Activated CD8-positive, alpha-beta memory T cell treated with anti-CD3 and anti-CD28 coated beads for 4 hours (primary cell): ENCODE data around the gene NEDD1.

Experiments used
- DNase-seq, 2 donors: peaks; one replicate each; pipeline ENCODE4 v3.0.0-alpha.2; 2020; ENCODE audit warnings: low read depth in 2 of 2

NEDD1 gene

DNA sequence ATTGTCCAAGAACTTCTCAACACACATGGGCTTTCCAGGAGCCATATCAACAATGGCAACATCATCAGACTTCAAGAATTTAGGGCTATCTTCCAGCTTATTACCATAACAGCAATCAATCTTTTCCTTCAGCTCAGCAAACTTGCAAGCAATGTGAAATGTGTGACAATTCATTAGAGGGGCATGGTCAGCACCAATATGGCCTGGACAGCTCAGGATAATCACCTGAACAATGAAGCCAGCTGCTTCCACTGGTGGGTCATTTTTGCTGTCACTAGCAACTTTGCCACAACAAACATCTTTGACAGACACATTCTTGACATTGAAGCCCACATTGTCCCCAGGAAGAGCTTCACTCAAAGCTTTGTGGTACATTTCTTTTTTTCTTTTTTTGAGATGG, 5.9 kb upstream of the NEDD1 start:
- no peak for DNase-seq

GRCh38 chr12:96902076-96902475, 5.0 kb upstream of the NEDD1 start:
- DNase-seq = no peak

GRCh38 chr12:96906498-96906848, 584 bp upstream of the NEDD1 start:
- DNase-seq = no peak

DNA sequence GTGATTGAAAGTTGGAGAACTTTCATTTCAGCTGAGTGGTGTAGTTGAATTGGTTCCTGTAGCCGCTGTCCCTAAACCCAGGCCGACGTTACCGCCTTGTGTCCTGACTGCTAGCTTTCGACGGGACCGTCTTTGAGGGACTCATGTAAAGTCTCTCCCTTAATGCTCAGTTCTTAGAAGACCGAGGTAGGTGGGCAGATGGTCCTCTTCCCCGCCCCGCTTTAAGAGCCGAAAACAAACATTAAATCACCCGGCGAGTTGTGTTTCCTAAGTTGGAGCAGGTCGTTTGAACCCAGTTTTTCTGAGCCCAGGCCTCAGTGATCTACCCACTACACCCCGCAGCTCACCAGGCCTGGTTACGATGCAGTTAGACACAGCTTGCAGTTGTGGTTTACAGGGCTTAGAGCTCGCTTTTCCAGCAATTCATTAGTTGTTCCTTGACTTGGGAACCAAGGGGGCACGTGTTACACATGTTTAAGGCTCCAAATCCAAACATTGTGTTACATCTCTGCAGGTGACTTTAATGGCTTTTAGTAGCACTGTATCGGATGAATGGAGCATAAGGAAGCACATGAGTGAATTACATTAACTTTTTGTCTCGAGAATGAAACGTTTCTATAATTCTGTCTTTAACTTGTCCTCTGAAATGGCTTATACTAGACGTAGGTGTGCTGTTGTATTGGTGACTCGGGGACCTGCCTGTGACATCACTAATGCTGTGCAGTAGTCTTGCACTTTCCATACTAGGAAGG, 790 bp downstream of the NEDD1 start:
- DNase-seq = no peak

- DNase-seq = no peak
Measured at GRCh38 chr12:96908423-96908675, 1.3 kb downstream of the NEDD1 start.

- no peak for DNase-seq
Measured at GRCh38 chr12:96912261-96912660, 5.2 kb downstream of the NEDD1 start.

DNA sequence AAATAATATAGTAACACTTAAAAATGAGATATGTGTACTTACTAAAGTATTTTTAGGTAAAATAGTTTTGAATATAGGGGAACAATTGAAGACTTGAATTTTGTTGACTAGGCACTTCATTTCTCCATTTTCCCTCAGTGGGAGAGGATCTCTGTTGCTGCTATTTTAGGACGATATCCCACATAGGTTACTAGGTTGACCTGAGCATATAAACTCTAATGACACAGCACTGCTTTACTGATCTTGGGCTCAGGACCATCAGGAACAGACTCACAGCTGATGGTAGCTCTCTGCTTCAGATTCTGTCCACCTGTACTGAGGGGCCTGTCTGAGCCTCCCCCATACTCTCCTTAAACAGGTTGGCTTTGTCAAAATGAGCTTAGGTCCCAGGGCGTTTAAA, 5.9 kb downstream of the NEDD1 start:
- no peak for DNase-seq

DNA sequence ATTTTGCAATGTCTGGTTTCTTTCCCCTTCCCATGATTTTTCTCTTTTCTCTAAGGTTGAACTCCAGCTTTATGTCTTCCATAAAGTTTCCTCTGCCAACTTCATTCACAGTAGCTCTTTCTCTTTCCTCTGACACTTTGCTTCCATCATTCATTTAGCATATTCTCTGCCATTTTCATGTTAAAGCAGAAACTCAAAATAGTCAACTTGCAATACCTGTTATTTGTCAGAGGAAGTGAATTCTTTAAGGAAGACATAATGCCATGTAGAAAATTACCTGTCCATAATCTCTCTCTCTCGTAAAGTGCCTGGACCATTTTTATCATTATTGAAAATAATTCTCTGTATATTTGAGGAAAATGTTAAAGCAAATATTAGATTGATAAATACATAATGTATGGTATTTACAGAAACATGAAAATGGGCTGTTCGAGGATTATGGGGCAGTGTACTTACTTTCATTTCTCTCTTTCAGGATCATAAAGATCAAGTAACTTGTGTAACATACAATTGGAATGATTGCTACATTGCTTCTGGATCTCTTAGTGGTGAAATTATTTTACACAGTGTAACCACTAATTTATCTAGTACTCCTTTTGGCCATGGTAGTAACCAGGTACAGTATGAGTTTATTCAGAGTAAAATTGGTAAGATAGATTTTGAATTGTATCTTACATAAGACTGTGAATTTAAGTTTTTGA, 12.6 kb downstream of the NEDD1 start:
- no peak for DNase-seq

GRCh38 chr12:96948782-96949181, 41.7 kb downstream of the NEDD1 start:
- DNase-seq = no peak

DNA sequence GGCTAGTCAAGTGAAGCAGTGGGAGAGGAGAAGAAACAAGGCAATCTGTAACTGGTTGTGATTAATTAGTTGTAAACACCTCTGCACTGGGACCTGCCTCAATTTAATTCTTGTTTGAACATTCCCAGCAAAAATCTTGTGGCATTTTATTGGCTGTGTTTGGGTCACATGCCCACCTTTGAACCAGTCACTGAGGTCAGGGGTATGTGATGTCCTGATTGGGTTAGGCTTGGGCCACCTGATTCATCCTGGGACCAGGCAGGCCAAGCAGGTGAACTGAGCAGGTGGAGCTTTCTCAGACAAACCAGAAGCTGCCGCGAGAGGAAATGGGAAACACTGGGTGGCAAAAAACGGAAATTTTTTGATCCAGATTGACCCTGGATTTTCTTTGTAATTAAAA, 72.5 kb downstream of the NEDD1 start:
- DNase-seq = no peak

DNA sequence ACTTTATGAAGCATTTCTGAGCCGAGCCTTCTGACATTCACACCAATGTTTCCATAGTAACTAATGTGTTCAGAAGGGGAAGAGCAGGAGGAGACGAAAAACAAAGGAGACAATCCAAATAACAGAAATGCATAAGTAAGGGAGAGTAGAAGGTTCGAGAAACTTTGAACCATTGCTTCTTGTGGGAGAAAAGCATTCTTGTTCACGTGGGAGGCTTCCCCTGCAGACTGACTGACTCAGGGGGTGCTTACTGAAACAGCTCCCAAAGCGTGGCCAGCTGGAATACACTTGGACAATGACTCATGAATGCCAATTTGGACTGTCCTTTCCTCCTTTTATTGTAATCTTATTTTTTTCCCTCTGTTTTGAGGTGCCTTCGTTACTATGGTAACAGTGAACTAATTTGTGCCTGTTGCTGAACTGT, 73.9 kb downstream of the NEDD1 start:
- DNase-seq = no peak

DNA sequence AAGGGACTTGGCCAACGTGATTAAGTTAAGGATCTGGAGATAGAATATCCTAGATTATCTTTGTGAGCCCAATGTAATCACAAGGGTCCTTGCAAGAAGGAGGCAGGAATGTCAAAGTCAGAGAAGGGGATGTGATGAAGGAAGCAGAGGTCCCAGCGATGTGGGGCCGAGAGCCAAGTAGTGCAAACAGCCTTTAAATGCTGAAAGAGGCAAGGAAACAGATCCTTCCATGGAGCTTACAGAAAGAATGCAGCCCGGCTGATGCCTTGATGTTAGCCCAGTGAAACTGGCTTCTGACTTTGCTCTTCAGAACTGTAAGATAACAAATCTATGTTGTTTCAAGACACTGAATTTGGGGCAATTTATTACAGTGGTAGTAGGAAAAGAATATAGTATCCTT, 74.9 kb downstream of the NEDD1 start:
- no peak for DNase-seq

DNA sequence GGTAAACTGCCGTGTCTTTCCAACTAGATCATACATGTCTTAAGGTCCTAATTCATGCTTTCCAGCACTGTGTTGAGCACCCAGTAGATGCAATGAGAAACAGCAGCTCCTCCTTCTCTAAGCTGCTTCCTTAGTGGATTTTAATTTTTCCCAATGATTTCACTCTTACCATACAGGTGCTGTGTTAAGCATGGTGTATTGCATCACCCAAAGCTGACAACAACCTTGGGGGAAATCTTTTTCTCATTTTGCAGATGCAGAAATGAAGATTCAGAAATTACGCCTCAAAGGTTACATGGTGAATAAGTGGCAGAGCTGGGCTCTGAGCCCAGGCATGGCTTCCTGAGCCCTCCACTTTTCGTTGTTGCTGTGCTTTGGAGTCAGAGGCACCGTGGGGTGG, 75.6 kb downstream of the NEDD1 start:
- DNase-seq = no peak

DNA sequence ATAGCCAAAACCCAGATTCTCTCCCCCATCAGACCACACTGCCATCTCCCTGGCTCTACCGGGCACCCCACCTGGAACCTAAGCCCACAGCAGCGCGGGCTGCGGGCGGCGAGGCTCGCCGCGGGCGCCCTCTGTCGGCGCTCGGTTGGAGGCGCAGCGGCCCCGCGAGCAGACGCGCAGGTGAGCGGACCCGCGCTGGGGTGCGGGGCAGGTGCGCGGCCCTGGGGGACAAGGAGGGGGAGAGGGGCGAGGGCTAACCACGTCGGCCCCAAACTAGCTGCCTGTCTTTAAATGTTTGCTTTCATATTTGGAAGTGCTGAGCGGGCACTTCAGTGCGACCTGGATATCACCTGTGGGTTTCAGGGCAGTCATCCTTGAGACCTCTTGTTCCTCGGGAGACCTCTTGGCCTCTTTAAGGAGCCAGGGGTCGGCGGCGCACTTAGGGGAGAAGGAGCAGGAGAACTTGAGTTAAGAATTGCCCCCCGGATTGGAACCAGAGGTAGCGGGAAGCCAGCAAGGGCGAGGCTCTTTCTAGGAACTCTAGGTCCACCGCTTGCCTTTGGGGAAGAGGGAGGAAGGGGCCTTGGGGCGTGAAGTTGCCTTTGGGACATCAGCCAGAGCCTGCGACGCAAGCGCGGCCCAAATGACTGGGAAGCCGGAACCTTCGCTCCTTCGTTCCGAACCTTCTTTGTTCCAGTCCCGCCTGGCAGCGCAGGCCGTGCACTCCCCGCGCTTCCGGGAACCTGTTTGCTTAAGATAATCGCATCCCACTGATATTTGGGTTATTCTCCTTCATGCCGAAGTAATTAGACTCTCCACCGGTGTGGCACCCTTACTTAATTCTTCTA, 78.7 kb downstream of the NEDD1 start:
- DNase-seq = no peak

- DNase-seq = no peak
Measured at GRCh38 chr12:96986883-96987523, 79.9 kb downstream of the NEDD1 start.

DNA sequence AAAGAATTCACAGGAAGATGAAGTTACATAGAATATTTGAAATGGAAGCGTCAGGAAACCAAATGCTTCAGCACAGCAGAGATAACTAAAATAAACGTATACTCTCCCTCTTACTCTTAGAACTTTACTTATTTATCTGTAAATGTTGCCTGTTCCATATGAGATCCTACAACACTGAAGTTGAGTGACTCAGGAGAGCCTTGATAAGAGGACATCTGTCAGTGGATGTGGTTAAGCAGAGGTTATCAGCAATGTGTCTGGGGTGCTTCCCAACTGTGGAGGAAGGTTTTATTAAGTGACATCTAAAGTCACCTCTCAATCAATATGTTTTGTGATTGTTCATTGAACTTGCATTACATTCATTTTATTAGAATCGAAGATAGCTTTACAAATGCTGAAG, 81.9 kb downstream of the NEDD1 start:
- DNase-seq = no peak

- no peak for DNase-seq
Measured at GRCh38 chr12:96989916-96990315, 82.9 kb downstream of the NEDD1 start.

DNA sequence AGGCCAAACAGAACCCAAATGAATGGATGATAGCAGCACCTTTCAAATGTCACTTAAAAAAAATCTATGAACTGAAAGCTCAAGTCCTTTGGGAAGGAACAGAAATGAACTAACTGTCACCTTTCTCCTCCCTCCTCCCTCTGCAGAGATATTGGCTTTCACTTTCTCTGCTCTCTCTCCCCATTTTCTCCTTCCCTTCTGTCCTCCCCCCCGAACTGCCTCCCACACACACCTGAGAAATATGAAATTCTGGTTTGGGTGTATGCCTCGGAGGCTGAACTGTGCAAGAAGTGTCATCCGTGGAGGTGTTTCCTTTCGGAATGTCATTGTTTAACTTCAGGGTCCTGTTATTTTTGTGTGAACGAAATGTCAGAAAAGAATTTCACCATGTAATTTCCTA, 87.8 kb downstream of the NEDD1 start:
- no peak for DNase-seq

GRCh38 chr12:96995861-96996260, 88.8 kb downstream of the NEDD1 start:
- DNase-seq = no peak

DNA sequence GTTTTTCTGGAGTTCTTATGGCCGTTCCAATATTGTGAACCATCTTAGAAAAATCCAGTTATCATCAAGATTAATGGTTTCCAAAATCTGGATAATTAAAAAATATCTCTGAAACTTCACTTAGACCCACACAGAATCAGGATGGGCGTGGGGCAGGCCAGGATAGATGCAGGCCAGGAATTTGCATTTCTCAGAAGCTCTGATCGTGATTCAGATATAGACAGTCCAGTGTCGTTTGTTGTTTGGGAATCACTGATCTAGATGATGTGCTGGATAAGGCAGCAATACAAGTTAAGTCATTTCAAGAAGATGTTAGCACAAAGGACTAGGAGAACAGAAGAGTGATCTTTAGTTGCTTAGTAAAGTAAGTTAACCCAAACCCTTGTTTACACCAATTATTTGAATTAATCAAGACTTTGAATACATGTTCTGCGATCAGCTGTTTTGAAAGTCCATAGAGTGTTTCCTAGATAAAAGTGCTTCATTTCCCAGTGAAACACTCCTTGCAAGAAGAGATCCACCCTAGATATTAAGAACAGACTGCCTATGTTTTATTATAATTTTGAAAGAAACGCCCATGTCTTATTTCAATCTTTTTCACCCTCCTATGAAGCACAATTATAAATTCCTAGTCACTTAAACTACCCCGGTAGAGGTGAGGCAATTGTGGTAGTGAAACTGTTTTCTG, 90.9 kb downstream of the NEDD1 start:
- no peak for DNase-seq

DNA sequence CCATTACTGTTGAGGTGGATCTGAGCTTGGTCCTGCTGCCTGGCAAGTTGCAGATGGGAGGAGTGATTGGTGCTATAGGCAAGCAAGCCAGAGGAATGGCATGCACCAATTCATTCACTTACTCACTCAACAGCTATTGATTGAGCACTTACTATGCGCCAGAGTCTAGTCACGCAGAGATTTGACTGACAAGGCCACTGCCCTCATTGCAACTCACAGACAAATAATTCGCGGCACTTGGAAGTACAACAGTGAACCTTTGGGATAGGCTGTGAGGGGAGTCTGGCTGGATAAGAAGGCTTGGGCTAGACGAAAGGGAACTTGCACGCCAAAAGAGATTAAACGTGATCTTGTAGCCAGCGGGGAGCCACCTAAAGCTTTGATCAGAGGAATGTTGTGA, 96.2 kb downstream of the NEDD1 start:
- DNase-seq = no peak
